Esophagus squamous epithelium (tissue), 4 donors: ENCODE results near the gene HDAC7.

ENCODE experiments used
- POLR2A ChIP-seq, 4 donors: fragments of 450-650 bp; IDR thresholded peaks; one replicate each; pipeline ENCODE4 v1.6.1; 2017; ENCODE audit warnings: antibody characterized with exemption in 4 of 4, mild to moderate bottlenecking in 4 of 4, moderate library complexity in 3 of 4
- TF ChIP-seq, protein P1 (sequence below), 6 experiments: fragments of 450-650 bp in 4 of 6; fragments of 200-600 bp in 2 of 6; sonication (generic) in 2 of 6; IDR thresholded peaks; one replicate each; pipeline ENCODE4 v1.5.1; 2016 to 2019; ENCODE audit warnings: antibody characterized with exemption in 6 of 6, mild to moderate bottlenecking in 4 of 6, moderate library complexity in 4 of 6

DNA sequence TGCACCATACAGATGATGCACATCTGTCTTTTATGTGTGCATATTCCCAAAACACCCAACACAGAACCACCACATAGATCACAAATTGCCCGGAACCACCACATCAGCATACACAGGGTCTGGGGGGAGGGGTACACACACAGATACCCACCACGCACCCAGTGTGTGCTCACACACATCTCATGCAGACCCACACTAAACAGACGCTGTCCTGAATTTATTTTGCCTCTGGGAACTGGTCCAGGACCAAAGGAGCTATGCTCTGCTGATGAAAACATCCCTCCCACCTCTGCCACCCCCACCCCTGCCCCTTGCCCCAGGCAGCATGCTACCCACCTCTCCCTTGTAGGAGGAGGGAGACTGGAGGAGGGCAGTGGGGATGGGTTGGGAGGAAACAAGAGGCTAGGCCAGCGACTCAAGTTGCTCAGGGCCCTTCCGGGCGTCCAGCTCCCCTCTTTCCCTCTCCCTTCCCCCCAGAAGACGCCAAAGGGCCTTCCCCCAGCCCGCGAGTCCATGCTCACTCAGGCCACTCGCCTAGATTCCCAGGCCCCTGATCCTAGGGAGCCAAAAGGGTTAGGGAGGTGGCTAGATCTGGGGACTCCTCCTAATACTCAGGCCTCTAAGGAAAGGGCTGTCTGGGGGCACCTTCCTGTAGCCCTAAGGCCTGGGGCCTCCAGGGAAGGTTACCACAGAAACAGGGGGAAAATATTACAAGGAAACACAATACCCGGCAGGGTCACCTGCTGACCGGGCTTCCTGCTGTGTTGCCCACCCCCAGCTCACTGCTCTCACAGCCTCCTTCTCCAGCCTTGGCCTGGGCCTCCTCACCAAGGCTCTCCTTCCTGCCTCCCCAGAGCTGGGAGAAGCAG lies 3.1 kb downstream of the HDAC7 start:
- TF ChIP-seq, protein P1, sequence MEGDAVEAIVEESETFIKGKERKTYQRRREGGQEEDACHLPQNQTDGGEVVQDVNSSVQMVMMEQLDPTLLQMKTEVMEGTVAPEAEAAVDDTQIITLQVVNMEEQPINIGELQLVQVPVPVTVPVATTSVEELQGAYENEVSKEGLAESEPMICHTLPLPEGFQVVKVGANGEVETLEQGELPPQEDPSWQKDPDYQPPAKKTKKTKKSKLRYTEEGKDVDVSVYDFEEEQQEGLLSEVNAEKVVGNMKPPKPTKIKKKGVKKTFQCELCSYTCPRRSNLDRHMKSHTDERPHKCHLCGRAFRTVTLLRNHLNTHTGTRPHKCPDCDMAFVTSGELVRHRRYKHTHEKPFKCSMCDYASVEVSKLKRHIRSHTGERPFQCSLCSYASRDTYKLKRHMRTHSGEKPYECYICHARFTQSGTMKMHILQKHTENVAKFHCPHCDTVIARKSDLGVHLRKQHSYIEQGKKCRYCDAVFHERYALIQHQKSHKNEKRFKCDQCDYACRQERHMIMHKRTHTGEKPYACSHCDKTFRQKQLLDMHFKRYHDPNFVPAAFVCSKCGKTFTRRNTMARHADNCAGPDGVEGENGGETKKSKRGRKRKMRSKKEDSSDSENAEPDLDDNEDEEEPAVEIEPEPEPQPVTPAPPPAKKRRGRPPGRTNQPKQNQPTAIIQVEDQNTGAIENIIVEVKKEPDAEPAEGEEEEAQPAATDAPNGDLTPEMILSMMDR (IDR thresholded peaks at IDR 0.05) = no peak
- no peak for TF ChIP-seq POLR2A (IDR thresholded peaks at IDR 0.05)
